HCT116 (cell line): Measurements from ENCODE around the gene OVAAL. TPM values are rescaled to one million over a fixed set of nuclear protein-coding genes. Genes with fewer than 3 reads are reported as not detected.

ENCODE experiments used
- ATAC-seq: fragments of 200-7000 bp; cut with Tn5 transposase; 2 replicates; pipeline ENCODE4 v1.9.1; 2020; ENCODE audit warnings: mild to moderate bottlenecking, moderate library complexity
- BruUV-seq: library from RNA; stranded (reverse); fragments of 400-500 nt; replicated peaks from 2 replicates; lab custom pipeline; 2021; lab: Mats Ljungman, UMichigan
- CTCF ChIA-PET: fragments of 300-600 bp; sonication (Branson Sonifier 250); formaldehyde crosslinking; loops from one replicate; lab custom pipeline; 2021; ENCODE audit warnings: antibody characterized with exemption; lab: Charles Lee
- POLR2A ChIA-PET: fragments of 300-600, 350-600 bp; sonication (Branson Sonifier 250); formaldehyde crosslinking; loops from one replicate; lab custom pipeline; 2021; ENCODE audit warnings: antibody characterized with exemption; lab: Charles Lee
- RAD21 ChIA-PET, 2 experiments: fragments of 300-600 bp; sonication (Branson Sonifier 250); formaldehyde crosslinking; loops; one replicate each; lab custom pipeline; 2023; ENCODE audit warnings: low total read pairs in 2 of 2; ENCODE audit not compliant: uncharacterized antibody in 2 of 2, unreplicated experiment in 2 of 2, low non-redundant PET in 1 of 2; lab: Charles Lee
- DNase-seq: peaks from one replicate; pipeline ENCODE4 v3.0.0-alpha.2; 2010; ENCODE audit warnings: low read depth, low spot score
- H2AFZ ChIP-seq: fragments of 200-600 bp; shearing (Covaris generic), sonication (generic); 2 replicates; pipeline ENCODE4 v1.6.1; 2017; ENCODE audit warnings: low read depth, mixed run types, mixed read lengths, antibody characterized with exemption, low read length; ENCODE audit not compliant: poor library complexity, severe bottlenecking
- H3K27ac ChIP-seq: 2 replicates; pipeline ENCODE4 v1.5.1; 2012; ENCODE audit warnings: low read depth, low read length
- H3K27me3 ChIP-seq: fragments of 200-600 bp; sonication (generic); 2 replicates; pipeline ENCODE4 v1.6.1; 2016; ENCODE audit warnings: mixed run types, low read length, mixed read lengths; ENCODE audit not compliant: insufficient read depth
- H3K36me3 ChIP-seq, 2 experiments: fragments of 200-500 bp in 1 of 2; fragments of 200-600 bp in 1 of 2; sonication (Bioruptor generic) in 1 of 2; sonication (generic) in 1 of 2; 2 replicates each; pipeline versions ENCODE4 v1.5.1 to v1.6.1; 2014 to 2016; ENCODE audit warnings: low read length in 2 of 2, inconsistent platforms in 1 of 2, mixed read lengths in 1 of 2, mixed run types in 1 of 2; ENCODE audit not compliant: insufficient read depth in 2 of 2, control insufficient read depth in 1 of 2
- H3K4me1 ChIP-seq, 2 experiments: fragments of 200-600 bp in 1 of 2; sonication (generic) in 1 of 2; 2 replicates each; pipeline versions ENCODE4 v1.5.1 to v1.6.1; 2012 to 2017; ENCODE audit warnings: low read length in 2 of 2, inconsistent platforms in 1 of 2, mild to moderate bottlenecking in 1 of 2, mixed read lengths in 1 of 2, mixed run types in 1 of 2, moderate library complexity in 1 of 2; ENCODE audit not compliant: insufficient read depth in 2 of 2, control insufficient read depth in 1 of 2
- H3K4me2 ChIP-seq: fragments of 200-600 bp; sonication (generic); 2 replicates; pipeline ENCODE4 v1.6.1; 2017; ENCODE audit warnings: mixed run types, low read length, mixed read lengths
- H3K4me3 ChIP-seq, 2 experiments: fragments of 200-600 bp in 1 of 2; sonication (generic) in 1 of 2; replicated peaks in 1 of 2; 2 replicates each; pipeline ENCODE4 v1.5.1; 2011 to 2016; ENCODE audit warnings: low read length in 2 of 2, control low read depth in 1 of 2, low read depth in 1 of 2, mild to moderate bottlenecking in 1 of 2, mixed read lengths in 1 of 2, mixed run types in 1 of 2
- H3K79me2 ChIP-seq: fragments of 200-600 bp; sonication (generic); 2 replicates; pipeline ENCODE4 v1.6.1; 2017; ENCODE audit warnings: mild to moderate bottlenecking, mixed run types, low read length, moderate library complexity, mixed read lengths; ENCODE audit not compliant: insufficient read depth
- H3K9ac ChIP-seq: fragments of 200-600 bp; sonication (generic); 2 replicates; pipeline ENCODE4 v1.6.1; 2016; ENCODE audit warnings: low read length, mixed read lengths
- H3K9me2 ChIP-seq: fragments of 200-600 bp; sonication (generic), shearing (Covaris generic); 2 replicates; pipeline ENCODE4 v1.6.1; 2017; ENCODE audit warnings: mixed run types, mild to moderate bottlenecking, moderate library complexity; ENCODE audit not compliant: insufficient read depth
- H3K9me3 ChIP-seq, 2 experiments: fragments of 200-500 bp in 1 of 2; fragments of 200-600 bp in 1 of 2; sonication (Bioruptor generic) in 1 of 2; sonication (generic) in 1 of 2; 2 replicates each; pipeline ENCODE4 v1.6.1; 2014 to 2017; ENCODE audit warnings: low read length in 2 of 2, mixed read lengths in 2 of 2, inconsistent platforms in 1 of 2, low read depth in 1 of 2, mild to moderate bottlenecking in 1 of 2, mixed run types in 1 of 2, moderate library complexity in 1 of 2; ENCODE audit not compliant: control insufficient read depth in 1 of 2, insufficient read depth in 1 of 2
- H4K20me1 ChIP-seq: fragments of 200-600 bp; sonication (generic), shearing (Covaris generic); 2 replicates; pipeline ENCODE4 v1.6.1; 2017; ENCODE audit warnings: mixed run types, mild to moderate bottlenecking, moderate library complexity; ENCODE audit not compliant: insufficient read depth
- ATF3 ChIP-seq: IDR thresholded peaks from 2 replicates; pipeline ENCODE4 v1.6.1; 2012
- CBX3 ChIP-seq: IDR thresholded peaks from 2 replicates; pipeline ENCODE4 v1.6.1; 2012; ENCODE audit warnings: low read depth
- CEBPB ChIP-seq: IDR thresholded peaks from 2 replicates; pipeline ENCODE4 v1.6.1; 2012; ENCODE audit warnings: low read depth
- EGR1 ChIP-seq: IDR thresholded peaks from 2 replicates; pipeline ENCODE4 v1.6.1; 2012; ENCODE audit warnings: low read depth
- EZH2 ChIP-seq: fragments of 200-600 bp; sonication (generic); IDR thresholded peaks from 2 replicates; pipeline ENCODE4 v1.6.1; 2017; ENCODE audit warnings: antibody characterized with exemption, mixed run types
- EZH2phosphoT487 ChIP-seq: fragments of 200-600 bp; IDR thresholded peaks from 2 replicates; pipeline ENCODE4 v1.6.1; 2018; ENCODE audit warnings: antibody characterized with exemption, borderline replicate concordance
- FOSL1 ChIP-seq: IDR thresholded peaks from 2 replicates; pipeline ENCODE4 v1.6.1; 2012; ENCODE audit warnings: low read depth
- JUND ChIP-seq: IDR thresholded peaks from 2 replicates; pipeline ENCODE4 v1.6.1; 2012
- POLR2A ChIP-seq: IDR thresholded peaks from 2 replicates; pipeline ENCODE4 v1.7.0; 2011; ENCODE audit warnings: borderline replicate concordance; ENCODE audit not compliant: insufficient read depth, insufficient read length; ENCODE audit errors: extremely low read depth
- POLR2AphosphoS5 ChIP-seq: IDR thresholded peaks from 2 replicates; pipeline ENCODE4 v1.6.1; 2011; ENCODE audit warnings: mild to moderate bottlenecking, low read depth, low read length, moderate library complexity
- RAD21 ChIP-seq: IDR thresholded peaks from 2 replicates; pipeline ENCODE4 v1.6.1; 2012; ENCODE audit warnings: low read depth, mild to moderate bottlenecking
- SIN3A ChIP-seq: IDR thresholded peaks from 2 replicates; pipeline ENCODE4 v1.6.1; 2012; ENCODE audit warnings: low read depth
- SRF ChIP-seq: IDR thresholded peaks from 2 replicates; pipeline ENCODE4 v1.6.1; 2012; ENCODE audit warnings: low read depth
- TCF7L2 ChIP-seq: IDR thresholded peaks from 2 replicates; pipeline ENCODE4 v1.7.0; 2011; ENCODE audit warnings: borderline replicate concordance, inconsistent platforms; ENCODE audit not compliant: insufficient read depth, insufficient read length; ENCODE audit errors: extremely low read depth
- YY1 ChIP-seq: IDR thresholded peaks from 2 replicates; pipeline ENCODE4 v1.6.1; 2011; ENCODE audit warnings: low read length, low read depth, moderate library complexity, mild to moderate bottlenecking; ENCODE audit not compliant: insufficient replicate concordance; ENCODE audit errors: extremely low read depth
- ZBTB33 ChIP-seq: IDR thresholded peaks from 2 replicates; pipeline ENCODE4 v1.6.1; 2011; ENCODE audit warnings: mild to moderate bottlenecking, low read length, moderate library complexity; ENCODE audit not compliant: insufficient replicate concordance; ENCODE audit errors: extremely low read depth
- ZFX ChIP-seq: fragments of 450-650 bp; IDR thresholded peaks from 2 replicates; pipeline ENCODE4 v1.6.1; 2017
- ZNF274 ChIP-seq: fragments of 200-500 bp; sonication (Bioruptor generic); IDR thresholded peaks from 2 replicates; pipeline ENCODE4 v1.6.1; 2014; ENCODE audit warnings: mild to moderate bottlenecking, low read depth, low read length, inconsistent platforms
- intact Hi-C: fragments of 100-400 bp; cut with micrococcal nuclease; formaldehyde crosslinking; loops from 2 replicates; pipeline ENCODE4 v1.10.0; 2022
- total RNA-seq: library from RNA; stranded (reverse); gene quantifications from one replicate; pipeline ENCODE4 v1.2.1, GENCODE V29; 2021; ENCODE audit not compliant: unreplicated experiment
- TF ChIP-seq, protein P1 (sequence below), 3 experiments: fragments of 200-600 bp in 1 of 3; sonication (generic) in 1 of 3; IDR thresholded peaks in 2 of 3; conservative IDR thresholded peaks in 1 of 3; 2 replicates each; pipeline ENCODE4 v1.5.1; 2012 to 2017; ENCODE audit warnings: low read depth in 2 of 3, low read length in 2 of 3, antibody characterized with exemption in 1 of 3, borderline replicate concordance in 1 of 3, control low read depth in 1 of 3, mild to moderate bottlenecking in 1 of 3, mixed read lengths in 1 of 3, mixed run types in 1 of 3, moderate library complexity in 1 of 3; ENCODE audit not compliant: insufficient read depth in 1 of 3

Gene OVAAL
- total RNA-seq, 1 experiment from 2014 or later, result not detected

DNA sequence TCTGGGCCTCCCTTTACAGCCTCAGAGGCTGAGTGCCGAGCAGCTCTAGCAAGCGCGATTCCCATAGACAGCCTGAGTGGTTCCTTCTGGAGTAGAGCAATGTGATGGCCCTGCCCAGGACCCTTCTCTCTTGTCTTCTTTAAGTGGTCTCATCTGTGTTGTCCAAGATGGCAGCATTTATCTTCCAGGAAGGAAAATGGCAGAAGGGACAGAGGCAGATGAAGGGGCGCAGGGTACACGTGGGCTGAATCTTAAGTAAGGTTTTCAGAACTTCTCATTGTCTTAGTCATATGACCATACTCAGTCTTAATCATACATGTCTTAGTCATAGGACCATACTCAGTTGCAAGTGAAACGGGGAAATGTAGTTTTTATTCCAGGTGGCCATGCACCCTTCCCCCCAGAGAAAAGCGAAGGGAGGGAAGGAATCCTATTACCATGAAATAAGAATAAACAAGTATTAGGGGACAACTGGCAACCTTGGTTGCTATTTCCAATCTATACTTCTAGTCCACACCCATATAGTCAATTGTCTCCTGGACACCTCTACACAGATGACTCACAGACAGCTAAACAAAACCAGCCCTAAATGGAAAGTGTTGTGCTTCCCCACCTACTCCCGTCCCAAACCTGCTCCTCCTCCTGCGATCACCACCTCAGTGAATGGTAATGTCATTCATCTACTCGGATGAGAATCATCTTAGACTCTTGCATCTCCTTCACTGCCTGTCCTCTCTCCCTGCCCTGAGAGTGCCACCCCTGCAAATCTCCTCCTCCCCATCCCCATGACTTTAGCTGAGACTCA, 13.3 kb downstream of the OVAAL start (continued):
- TF ChIP-seq POLR2AphosphoS5 (no peak), RAD21 (no peak), ZFX (no peak), SRF (0 out of 2 replicates have a peak, but pooled peaks have one; percentile 22)

- Histone ChIP-seq H3K4me1 (peaks cover 0 to 12% of the 10 kb centered on the region in 2 experiments; a peak in 2 of 4 replicates), H2AFZ (no peak overlapping the region), H3K4me3 (no peak overlapping the region), H3K27ac (no peak overlapping the region), H3K27me3 (no peaks in the 10 kb centered on the region), H3K9ac (no peak overlapping the region), H3K79me2 (no peaks in the 10 kb centered on the region), H3K4me2 (no peak overlapping the region), H3K9me2 (0 out of 2 replicates have a peak, but pooled peaks cover 2% of the 10 kb centered on the region), H3K9me3 (no peaks in the 10 kb centered on the region), H3K36me3 (no peaks in the 10 kb centered on the region), H4K20me1 (no peaks in the 10 kb centered on the region)
- RAD21 ChIA-PET, result interaction anchor here in 1 of 2 experiments (0.6 kb wide), 1 partner anchor 23 kb away, joined by 4 read pairs; no protein-coding TSS in a partner anchor
- intact Hi-C loops, result no loop called here
- TF ChIP-seq FOSL1 (no peak), JUND (no peak), POLR2AphosphoS5 (no peak), POLR2A (no peak), EZH2phosphoT487 (no peak), ZFX (no peak), CEBPB (no peak), ZBTB33 (no peak), YY1 (no peak), SIN3A (no peak), ATF3 (no peak), EGR1 (no peak), CBX3 (no peak), SRF (no peak), TCF7L2 (no peak), ZNF274 (no peak), EZH2 (no peak)
- TF ChIP-seq, protein P1, sequence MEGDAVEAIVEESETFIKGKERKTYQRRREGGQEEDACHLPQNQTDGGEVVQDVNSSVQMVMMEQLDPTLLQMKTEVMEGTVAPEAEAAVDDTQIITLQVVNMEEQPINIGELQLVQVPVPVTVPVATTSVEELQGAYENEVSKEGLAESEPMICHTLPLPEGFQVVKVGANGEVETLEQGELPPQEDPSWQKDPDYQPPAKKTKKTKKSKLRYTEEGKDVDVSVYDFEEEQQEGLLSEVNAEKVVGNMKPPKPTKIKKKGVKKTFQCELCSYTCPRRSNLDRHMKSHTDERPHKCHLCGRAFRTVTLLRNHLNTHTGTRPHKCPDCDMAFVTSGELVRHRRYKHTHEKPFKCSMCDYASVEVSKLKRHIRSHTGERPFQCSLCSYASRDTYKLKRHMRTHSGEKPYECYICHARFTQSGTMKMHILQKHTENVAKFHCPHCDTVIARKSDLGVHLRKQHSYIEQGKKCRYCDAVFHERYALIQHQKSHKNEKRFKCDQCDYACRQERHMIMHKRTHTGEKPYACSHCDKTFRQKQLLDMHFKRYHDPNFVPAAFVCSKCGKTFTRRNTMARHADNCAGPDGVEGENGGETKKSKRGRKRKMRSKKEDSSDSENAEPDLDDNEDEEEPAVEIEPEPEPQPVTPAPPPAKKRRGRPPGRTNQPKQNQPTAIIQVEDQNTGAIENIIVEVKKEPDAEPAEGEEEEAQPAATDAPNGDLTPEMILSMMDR (IDR thresholded peaks at IDR 0.05 in 2 of 3, conservative IDR thresholded peaks at IDR 0.05 in 1 of 3; ENCODE audit: borderline replicate concordance in 1 of 3, insufficient read depth in 1 of 3, low read depth in 2 of 3, low read length in 2 of 3), result no peak
- ATAC-seq, result no peak
- CTCF ChIA-PET, result no interaction called here
- DNase-seq, result no peak
- POLR2A ChIA-PET, result no interaction called here
- BruUV-seq, result no TSS peak
These were observed 14.0 kb downstream of the OVAAL start for GRCh38 chr1:180572760-180573159.
